Fibroblast of skin of abdomen (primary cell): ENCODE measurements around the gene GRAMD4.

Experiments used
- DNase-seq: peaks from one replicate; pipeline ENCODE4 v3.0.0-alpha.2; 2013

Gene GRAMD4

GRCh38 chr22:46695346-46696228 is 75.4 kb downstream of the GRAMD4 start:
- no peak for DNase-seq

GRCh38 chr22:46696229-46696518 is 76.0 kb downstream of the GRAMD4 start:
- DNase-seq, result no peak

- DNase-seq, result no peak
Measured at GRCh38 chr22:46696614-46697013, 76.4 kb downstream of the GRAMD4 start.

- DNase-seq, result no peak
Measured at GRCh38 chr22:46697811-46698515, 77.8 kb downstream of the GRAMD4 start.

- DNase-seq, result no peak
Measured at GRCh38 chr22:46699091-46699490, 78.9 kb downstream of the GRAMD4 start.

- no peak for DNase-seq
Measured at GRCh38 chr22:46701262-46701661, 81.1 kb downstream of the GRAMD4 start.

- no peak for DNase-seq
Measured at GRCh38 chr22:46703171-46703995, 83.2 kb downstream of the GRAMD4 start.

- DNase-seq, result no peak
Measured at GRCh38 chr22:46703996-46704370, 83.8 kb downstream of the GRAMD4 start.

GRCh38 chr22:46706060-46706459 is 85.9 kb downstream of the GRAMD4 start:
- DNase-seq, result no peak

- DNase-seq, result no peak
Measured at GRCh38 chr22:46707305-46707704, 87.1 kb downstream of the GRAMD4 start.

GRCh38 chr22:46707827-46708570 is 87.8 kb downstream of the GRAMD4 start:
- DNase-seq, result no peak

GRCh38 chr22:46708766-46709330 is 88.7 kb downstream of the GRAMD4 start:
- DNase-seq, result no peak

GRCh38 chr22:46710806-46711205 is 90.6 kb downstream of the GRAMD4 start:
- DNase-seq, result peak; percentile 19

- DNase-seq, result no peak
Measured at GRCh38 chr22:46712288-46712687, 92.1 kb downstream of the GRAMD4 start.

GRCh38 chr22:46714550-46714949 is 94.4 kb downstream of the GRAMD4 start:
- DNase-seq, result no peak

GRCh38 chr22:46719921-46720320 is 99.7 kb downstream of the GRAMD4 start:
- DNase-seq, result no peak

- DNase-seq, result no peak
Measured at GRCh38 chr22:46721501-46722085, 101.4 kb downstream of the GRAMD4 start.

- DNase-seq, result no peak
Measured at GRCh38 chr22:46723882-46724281, 103.7 kb downstream of the GRAMD4 start.

- DNase-seq, result no peak
Measured at GRCh38 chr22:46725096-46725495, 104.9 kb downstream of the GRAMD4 start.

GRCh38 chr22:46726066-46726985 is 106.1 kb downstream of the GRAMD4 start:
- peak; percentile 32 for DNase-seq

- no peak for DNase-seq
Measured at GRCh38 chr22:46726986-46727317, 106.8 kb downstream of the GRAMD4 start.
